PFSK-1 (cell line): ENCODE data around the gene CNGA1.

Source experiments
- POLR2AphosphoS5 ChIP-seq: IDR thresholded peaks from 2 replicates; pipeline ENCODE4 v1.6.1; 2012; ENCODE audit warnings: low read depth, mild to moderate bottlenecking, control low read depth, low read length, moderate library complexity
- TAF1 ChIP-seq: IDR thresholded peaks from 2 replicates; pipeline ENCODE4 v1.6.1; 2012; ENCODE audit warnings: low read length, control low read depth, borderline replicate concordance; ENCODE audit not compliant: insufficient read depth

DNA sequence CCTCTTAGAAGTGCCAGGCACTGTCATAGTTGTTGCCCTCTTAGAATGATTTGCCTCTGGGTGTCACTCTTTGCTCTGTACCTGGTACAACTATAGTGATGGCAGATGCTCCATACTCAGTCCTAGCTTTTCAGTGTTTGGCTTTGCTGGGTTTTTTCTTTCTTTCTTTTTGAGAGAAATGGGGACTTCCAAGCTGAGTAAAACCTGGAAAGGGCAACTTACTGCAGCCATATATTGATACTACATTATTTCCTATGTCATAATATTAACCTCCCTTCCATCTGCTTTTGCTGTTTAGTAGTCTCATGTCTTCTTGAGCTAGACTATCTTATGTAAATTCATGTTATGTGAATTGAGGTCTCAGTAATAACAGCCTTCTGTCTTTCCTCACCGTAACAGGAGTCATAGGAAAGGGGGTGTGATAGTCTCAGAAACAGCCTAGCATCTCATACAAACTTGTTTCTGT lies 49.1 kb upstream of the CNGA1 start:
- TF ChIP-seq POLR2AphosphoS5 (no peak), TAF1 (no peak)
